PFSK-1 (cell line): Measurements from ENCODE around the gene MAD1L1.

Experiments used
- FOXP2 ChIP-seq: optimal IDR thresholded peaks from 2 replicates; pipeline ENCODE3; 2011; ENCODE audit warnings: borderline replicate concordance, control low read depth, inconsistent platforms; ENCODE audit not compliant: insufficient read depth; ENCODE audit errors: extremely low read length, extremely low read depth
- POLR2AphosphoS5 ChIP-seq: IDR thresholded peaks from 2 replicates; pipeline ENCODE4 v1.6.1; 2012; ENCODE audit warnings: low read depth, mild to moderate bottlenecking, control low read depth, low read length, moderate library complexity
- SIN3A ChIP-seq: IDR thresholded peaks from 2 replicates; pipeline ENCODE4 v1.6.1; 2012; ENCODE audit warnings: mild to moderate bottlenecking, low read length, moderate library complexity, borderline replicate concordance; ENCODE audit not compliant: insufficient read depth
- TAF1 ChIP-seq: IDR thresholded peaks from 2 replicates; pipeline ENCODE4 v1.6.1; 2012; ENCODE audit warnings: low read length, control low read depth, borderline replicate concordance; ENCODE audit not compliant: insufficient read depth
- TF ChIP-seq, protein P1 (sequence below), 2 experiments: IDR thresholded peaks; 2 replicates each; pipeline versions ENCODE4 v1.6.1 to v1.8.0; 2011 to 2012; ENCODE audit warnings: low read depth in 2 of 2, low read length in 2 of 2, control low read depth in 1 of 2, inconsistent platforms in 1 of 2, mild to moderate bottlenecking in 1 of 2, moderate library complexity in 1 of 2; ENCODE audit not compliant: insufficient read depth in 1 of 2

Gene MAD1L1

DNA sequence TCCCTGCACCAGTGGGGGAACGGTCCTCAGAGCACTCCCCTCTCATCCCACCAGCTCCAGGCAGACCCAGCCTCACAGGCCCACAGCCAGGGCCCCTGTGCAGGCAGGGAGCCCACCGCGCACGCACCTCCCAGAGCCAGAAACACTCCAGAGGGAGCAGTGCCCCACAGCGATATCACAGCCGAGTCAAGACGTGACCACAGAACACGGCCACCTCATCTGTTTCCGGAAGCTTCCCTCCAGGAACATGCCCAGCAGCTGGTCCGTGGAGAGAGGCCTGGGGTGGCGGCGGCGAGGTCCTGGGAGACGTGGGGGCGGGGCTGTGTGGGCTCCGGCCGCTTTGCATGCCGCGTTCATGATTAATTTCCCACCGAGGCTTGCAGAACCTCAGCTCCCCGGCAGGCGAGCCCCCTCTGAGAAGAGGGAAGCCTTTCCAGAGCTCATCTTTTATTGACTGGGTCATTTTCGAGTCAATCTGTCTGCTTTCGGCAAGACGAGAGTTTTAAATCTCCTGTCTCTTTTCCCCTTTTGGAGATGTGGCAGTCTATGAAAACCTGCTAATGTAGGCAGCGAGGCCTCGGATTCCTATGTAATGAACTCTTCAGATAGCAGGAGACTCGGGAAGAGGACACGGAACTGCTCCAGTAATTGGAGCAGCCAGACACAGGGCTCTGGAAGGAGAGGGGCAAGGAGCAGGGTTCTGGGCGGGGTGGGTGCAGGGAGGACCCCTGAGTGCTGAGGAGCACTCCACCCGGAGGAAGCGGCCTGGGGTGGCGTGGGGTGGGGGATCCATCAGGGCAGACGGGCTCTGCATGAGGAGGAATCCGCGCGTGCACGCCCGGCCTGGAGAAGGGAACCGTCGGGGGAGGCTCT lies 319.9 kb downstream of the MAD1L1 start:
- TF ChIP-seq FOXP2 (no peak), POLR2AphosphoS5 (no peak), TAF1 (no peak), SIN3A (no peak)
- TF ChIP-seq, protein P1, sequence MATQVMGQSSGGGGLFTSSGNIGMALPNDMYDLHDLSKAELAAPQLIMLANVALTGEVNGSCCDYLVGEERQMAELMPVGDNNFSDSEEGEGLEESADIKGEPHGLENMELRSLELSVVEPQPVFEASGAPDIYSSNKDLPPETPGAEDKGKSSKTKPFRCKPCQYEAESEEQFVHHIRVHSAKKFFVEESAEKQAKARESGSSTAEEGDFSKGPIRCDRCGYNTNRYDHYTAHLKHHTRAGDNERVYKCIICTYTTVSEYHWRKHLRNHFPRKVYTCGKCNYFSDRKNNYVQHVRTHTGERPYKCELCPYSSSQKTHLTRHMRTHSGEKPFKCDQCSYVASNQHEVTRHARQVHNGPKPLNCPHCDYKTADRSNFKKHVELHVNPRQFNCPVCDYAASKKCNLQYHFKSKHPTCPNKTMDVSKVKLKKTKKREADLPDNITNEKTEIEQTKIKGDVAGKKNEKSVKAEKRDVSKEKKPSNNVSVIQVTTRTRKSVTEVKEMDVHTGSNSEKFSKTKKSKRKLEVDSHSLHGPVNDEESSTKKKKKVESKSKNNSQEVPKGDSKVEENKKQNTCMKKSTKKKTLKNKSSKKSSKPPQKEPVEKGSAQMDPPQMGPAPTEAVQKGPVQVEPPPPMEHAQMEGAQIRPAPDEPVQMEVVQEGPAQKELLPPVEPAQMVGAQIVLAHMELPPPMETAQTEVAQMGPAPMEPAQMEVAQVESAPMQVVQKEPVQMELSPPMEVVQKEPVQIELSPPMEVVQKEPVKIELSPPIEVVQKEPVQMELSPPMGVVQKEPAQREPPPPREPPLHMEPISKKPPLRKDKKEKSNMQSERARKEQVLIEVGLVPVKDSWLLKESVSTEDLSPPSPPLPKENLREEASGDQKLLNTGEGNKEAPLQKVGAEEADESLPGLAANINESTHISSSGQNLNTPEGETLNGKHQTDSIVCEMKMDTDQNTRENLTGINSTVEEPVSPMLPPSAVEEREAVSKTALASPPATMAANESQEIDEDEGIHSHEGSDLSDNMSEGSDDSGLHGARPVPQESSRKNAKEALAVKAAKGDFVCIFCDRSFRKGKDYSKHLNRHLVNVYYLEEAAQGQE (IDR thresholded peaks at IDR 0.05; ENCODE audit: insufficient read depth in 1 of 2, low read depth in 2 of 2, low read length in 2 of 2) = no peak

DNA sequence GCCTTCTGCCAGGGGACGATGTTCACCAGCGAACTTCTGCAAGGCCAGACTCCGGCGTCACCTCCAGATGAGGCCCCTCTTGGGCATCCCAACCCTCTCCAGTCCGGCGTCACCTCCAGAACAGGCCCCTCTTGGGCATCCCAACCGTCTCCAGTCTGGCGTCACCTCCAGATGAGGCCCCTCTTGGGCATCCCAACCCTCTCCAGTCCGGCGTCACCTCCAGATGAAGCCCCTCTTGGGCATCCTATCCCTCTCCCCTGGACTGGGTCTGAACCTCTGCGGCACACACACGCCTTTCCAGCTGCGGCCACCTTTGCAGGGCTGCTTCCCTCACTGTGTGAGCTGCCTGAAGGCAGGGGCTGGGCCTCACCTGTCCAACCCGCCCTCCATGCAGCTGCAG lies 321.2 kb downstream of the MAD1L1 start:
- no peak for TF ChIP-seq FOXP2

DNA sequence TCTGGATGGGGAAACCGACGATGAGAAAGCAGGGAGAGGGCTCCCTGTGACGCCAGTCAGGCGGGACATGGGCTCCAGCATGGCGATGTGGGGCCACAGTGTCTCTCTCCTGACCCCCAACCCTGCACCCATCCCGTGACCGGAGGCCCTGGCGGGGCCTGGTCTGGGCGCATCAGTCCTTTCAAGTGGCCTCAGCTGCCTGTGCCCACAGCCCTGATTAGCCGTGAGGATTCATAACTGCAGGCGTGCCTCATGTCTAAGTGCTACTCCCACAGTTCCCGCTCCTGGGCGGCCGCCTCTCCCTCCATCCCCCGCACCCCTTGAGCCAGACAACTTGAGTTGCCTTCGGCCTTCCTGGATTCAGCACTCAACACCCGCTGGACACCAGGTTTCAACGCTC lies 321.9 kb downstream of the MAD1L1 start:
- no peak for TF ChIP-seq TAF1
- TF ChIP-seq POLR2AphosphoS5 = no peak
- no peak for TF ChIP-seq FOXP2
- TF ChIP-seq, protein P1 (IDR thresholded peaks at IDR 0.05; ENCODE audit: insufficient read depth in 1 of 2, low read depth in 2 of 2, low read length in 2 of 2) = no peak
- TF ChIP-seq SIN3A = no peak

DNA sequence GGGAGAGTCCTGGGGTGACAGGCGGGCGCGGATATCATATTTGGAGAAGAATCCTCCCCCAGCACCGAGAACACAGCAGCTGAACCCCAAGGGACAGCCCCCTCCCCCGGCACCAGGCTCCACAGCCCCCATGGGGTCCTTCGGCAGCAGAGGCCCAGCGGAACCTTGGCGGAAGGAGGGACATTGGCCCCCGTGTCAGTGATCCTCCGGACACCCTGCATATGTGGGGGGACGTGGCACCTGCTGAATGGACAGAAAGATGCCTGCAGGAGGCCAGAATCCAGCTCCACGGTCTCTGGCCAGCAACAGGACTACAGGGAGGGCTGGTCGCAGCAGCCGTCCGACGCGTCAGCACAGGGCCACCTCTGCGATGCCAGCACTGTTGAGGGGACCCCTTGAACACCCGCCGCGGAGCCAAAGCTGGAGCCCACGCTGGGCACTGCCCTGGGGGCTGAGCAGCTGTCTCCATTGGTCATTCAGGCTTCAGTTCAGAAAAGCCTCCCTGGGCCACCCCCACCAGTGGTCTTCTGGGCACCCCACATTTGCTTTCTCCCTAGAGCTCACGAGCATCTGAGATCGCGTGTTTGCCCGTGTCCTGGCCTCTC lies 322.6 kb downstream of the MAD1L1 start:
- TF ChIP-seq TAF1 (no peak), FOXP2 (no peak), POLR2AphosphoS5 (no peak), SIN3A (no peak)
- TF ChIP-seq, protein P1 (IDR thresholded peaks at IDR 0.05; ENCODE audit: insufficient read depth in 1 of 2, low read depth in 2 of 2, low read length in 2 of 2) = no peak

DNA sequence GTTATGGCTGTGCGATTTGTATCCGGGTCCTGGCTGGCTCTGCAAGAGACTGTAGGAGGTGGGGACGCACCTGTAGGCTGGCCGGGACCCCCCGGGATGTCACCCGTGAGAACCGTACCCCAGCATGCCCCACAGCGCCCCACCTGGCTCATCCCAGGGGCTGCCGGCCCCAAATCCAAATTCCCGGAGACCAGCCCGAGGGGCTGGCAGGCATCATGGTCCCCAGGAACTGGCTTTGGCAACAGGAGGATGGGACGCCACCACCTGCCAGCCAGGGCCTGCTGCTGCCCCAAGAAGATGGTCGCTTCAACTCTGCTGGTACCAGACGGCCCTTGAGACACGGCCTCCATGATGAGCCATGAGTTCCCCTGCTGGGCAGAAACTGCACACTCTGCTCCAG lies 323.3 kb downstream of the MAD1L1 start:
- no peak for TF ChIP-seq TAF1
- TF ChIP-seq FOXP2 = no peak
- TF ChIP-seq SIN3A = no peak
- TF ChIP-seq POLR2AphosphoS5 = no peak
- TF ChIP-seq, protein P1 (IDR thresholded peaks at IDR 0.05; ENCODE audit: insufficient read depth in 1 of 2, low read depth in 2 of 2, low read length in 2 of 2) = no peak
